Glomerular endothelial cell (primary cell): ENCODE results near the gene KCNMB2. TPM values are rescaled to one million over a fixed set of nuclear protein-coding genes. Genes with fewer than 3 reads are reported as not detected.

ENCODE experiments used
- DNase-seq: peaks from one replicate; pipeline ENCODE4 v3.0.0-alpha.2; 2011; ENCODE audit warnings: low read depth, low spot score; ENCODE audit errors: extremely low read depth
- total RNA-seq: library from RNA; depleted of rRNA; stranded (reverse); fragments of >200 nt; gene quantifications from 2 replicates; pipeline ENCODE4 v1.2.3, GENCODE V29; 2015

Gene KCNMB2
- total RNA-seq, 1 donor from 2014 or later = 0.23 TPM

GRCh38 chr3:178685591-178685906 is 149.3 kb downstream of the KCNMB2 start:
- DNase-seq = no peak

DNA sequence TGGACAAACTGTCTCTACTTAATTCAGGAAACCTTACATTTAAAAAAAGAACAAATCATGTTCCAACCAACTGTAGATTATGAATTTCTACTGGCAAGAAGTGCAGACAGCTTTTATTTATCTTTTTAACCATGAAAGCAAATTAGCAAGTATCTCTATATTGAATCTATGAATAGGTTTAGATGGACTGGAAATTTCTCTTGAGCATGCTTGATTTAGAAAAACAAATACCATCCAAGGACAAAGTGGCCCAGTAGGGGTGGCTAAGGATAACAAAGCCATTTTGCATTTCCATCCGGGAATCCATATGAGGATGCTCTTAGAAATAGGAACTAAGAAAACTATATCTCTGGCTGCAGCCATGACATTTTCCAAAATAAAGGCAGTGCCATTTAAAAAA is 150.6 kb downstream of the KCNMB2 start:
- DNase-seq = no peak

- no peak for DNase-seq
Observed at GRCh38 chr3:178690571-178690970, 154.3 kb downstream of the KCNMB2 start.

- no peak for DNase-seq
Observed at GRCh38 chr3:178699364-178699763, 163.1 kb downstream of the KCNMB2 start.

DNA sequence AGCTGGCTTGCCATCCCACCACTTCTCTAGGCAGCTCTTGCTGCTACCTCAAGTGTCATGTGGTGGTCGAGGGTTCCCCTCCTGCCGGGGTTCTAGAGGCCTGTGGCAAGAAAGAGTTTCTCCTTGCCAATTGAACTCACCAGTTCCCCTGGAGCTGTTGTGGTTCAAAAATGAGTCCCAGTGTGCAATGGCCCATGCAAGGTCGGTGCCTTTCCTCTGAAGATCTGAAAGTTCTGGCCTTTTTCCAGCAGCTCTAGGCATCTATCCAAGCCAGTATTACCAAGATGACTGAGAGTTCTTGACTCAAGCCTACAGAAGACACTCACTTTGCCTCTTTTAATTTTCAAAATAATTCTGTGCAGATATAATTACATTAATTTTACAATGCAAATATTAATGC is 163.6 kb downstream of the KCNMB2 start:
- no peak for DNase-seq

- no peak for DNase-seq
Observed at GRCh38 chr3:178703268-178703975, 167.2 kb downstream of the KCNMB2 start.

DNA sequence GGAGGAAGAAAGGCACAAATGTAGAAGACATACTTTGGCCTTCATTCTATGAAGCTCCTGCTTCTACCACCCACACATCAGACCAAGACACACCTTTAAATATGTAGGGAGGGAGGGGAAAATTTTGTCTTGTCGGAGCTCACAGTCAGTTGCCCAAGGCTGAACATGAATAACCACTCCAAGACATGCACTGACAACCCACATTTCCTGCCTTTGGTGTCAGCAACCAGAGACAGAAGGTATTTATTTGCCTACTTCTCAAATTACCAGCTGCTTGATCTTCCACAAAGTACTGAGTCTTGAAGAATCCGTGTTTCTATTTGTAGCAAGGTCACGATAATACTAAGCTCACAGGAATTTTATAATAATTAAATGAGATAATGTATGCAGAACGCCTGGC is 169.7 kb downstream of the KCNMB2 start:
- DNase-seq = no peak

DNA sequence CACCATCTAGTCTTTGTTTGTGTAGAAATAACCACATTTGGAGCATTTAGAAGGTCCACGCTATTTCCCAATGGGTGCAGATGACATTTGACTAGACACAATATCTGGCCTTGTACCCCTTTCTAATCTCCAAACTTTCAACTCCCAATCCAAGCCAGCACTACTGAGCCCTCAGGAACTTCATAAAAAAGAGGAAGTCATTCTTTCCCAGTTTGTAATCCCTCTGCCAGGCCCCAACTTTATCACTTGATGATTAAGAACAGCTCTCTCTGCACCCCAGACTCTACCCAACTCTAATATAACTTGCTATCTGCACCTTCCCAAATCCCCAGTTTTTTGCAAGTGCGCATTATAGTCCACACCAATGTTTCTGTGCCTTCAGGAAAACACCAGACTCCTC is 170.2 kb downstream of the KCNMB2 start:
- no peak for DNase-seq

DNA sequence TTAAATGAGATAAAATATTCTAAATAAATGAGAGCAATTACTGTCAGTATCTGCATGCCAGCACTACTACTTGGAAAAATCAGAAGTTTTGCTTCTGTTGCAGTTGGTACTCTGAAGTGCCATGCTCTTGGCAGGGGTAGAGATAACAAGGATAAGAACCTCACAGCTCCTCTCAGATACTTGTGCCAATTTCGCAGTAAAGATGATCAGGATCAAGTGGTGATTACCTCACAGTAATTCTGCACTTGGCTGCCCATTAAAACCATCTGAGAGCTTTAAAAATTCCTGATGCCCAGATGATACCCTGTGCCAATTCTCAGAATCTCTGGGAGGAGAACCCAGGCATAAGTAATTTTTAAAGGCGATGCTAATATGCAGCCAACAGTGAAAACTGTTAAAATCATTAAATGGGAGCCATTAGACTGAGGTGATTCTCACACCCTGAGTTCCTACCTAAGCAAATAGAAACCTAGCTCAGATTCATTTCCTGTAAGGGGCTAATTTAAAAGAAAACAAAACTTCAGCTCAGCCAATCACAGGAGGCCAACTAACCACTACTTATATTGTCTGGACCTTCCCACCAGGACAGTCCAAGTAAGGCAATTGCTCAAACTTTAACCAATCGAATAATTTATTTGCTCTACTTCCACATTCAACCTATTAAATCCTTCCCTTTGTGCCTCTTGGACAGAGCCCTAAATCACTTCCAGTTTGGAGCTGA is 171.2 kb downstream of the KCNMB2 start:
- no peak for DNase-seq

GRCh38 chr3:178709051-178709450 is 172.8 kb downstream of the KCNMB2 start:
- no peak for DNase-seq

- DNase-seq = no peak
Observed at GRCh38 chr3:178711753-178712152, 175.5 kb downstream of the KCNMB2 start.

- no peak for DNase-seq
Observed at GRCh38 chr3:178712247-178712646, 176.0 kb downstream of the KCNMB2 start.

DNA sequence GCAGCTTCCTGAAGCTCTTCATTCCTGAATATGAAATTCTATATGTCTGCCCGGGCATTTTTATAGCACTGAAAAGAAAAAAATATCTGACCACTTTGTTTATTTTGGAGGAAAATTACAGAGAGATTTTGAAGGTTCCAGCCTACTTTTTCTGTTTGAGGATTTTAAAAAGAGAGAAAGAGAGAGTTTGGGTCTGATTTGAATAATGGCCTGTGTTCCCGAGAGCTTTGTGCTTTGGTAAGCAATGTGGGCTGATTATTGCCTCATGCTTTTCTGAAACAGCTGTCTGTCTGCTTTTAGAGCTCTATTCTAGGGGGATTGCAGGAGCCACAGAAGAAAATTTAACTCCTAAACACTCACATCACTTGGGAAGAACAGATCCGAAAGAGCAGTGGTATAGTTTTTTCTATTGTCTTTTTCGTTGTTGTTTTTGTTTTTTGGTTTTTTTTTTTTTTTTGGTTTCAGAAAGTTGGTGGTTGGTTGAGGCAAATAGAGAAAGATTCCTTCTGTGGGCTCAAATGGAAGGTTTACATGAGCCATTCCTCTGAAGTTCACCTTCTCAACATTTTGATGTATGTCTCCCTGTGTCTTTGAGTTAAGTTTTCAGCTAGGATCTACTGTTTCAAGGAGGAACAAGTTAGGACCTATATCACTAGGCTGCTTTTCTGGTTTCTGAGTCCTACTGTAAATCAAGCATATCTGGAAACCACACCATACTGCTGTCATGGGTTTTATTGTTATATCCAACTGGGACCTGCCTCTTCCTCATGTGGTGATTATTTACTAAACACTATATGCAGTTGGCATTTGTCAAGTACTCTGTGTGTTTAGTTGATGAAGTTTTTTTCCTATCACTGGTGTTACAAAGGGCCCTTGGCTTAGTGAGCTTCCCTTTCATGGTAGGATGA is 178.9 kb downstream of the KCNMB2 start:
- no peak for DNase-seq

DNA sequence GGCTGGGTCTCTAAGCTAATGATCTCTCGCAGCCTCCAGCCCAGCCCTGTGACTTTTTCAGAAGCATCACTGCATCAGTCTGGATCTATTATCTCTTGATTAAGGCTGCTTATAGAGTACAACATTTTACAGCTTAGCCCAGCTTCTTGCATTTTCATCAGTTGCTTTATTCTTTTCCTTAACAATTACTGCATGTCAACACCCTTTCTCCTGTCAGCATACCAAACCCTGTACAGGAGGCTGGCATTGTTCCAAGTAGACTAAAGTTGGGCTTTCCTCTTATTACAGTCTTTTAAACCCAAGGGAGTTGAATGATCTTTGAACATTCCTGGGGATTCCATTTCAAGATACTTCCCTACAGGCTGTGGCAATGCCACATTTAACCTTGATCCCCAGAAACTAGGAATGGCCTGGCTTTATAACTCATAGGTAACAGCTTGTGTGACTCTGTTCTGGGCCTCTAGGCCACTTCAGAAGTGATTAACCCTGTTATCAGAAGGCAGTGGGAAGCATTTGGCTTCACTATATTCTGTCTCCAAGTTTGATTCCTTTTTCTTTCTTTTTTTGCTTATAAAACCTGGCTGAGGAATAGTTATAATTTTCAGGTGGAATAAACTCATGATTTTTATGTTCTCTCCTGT is 182.9 kb downstream of the KCNMB2 start:
- no peak for DNase-seq

DNA sequence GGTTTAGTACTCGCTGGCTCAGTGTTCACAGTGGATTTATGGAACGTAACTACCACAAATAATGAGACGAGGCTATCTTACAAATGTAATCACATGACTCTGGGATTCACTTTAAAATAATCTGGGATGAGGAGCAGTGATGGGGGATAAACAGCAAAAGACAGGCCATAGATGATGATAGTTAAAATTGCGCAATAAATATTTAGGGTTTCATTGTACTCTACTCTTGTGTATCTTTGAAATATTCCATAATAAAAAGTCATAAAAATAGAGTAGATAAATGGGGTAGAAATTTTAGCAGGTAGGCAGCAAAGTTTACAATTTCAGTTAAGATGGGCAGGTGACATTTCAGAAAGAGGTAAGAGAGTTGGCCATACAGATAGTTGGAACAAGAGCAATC is 196.6 kb downstream of the KCNMB2 start:
- no peak for DNase-seq

- no peak for DNase-seq
Observed at GRCh38 chr3:178735032-178735674, 198.9 kb downstream of the KCNMB2 start.

- no peak for DNase-seq
Observed at GRCh38 chr3:178736300-178736699, 200.1 kb downstream of the KCNMB2 start.

DNA sequence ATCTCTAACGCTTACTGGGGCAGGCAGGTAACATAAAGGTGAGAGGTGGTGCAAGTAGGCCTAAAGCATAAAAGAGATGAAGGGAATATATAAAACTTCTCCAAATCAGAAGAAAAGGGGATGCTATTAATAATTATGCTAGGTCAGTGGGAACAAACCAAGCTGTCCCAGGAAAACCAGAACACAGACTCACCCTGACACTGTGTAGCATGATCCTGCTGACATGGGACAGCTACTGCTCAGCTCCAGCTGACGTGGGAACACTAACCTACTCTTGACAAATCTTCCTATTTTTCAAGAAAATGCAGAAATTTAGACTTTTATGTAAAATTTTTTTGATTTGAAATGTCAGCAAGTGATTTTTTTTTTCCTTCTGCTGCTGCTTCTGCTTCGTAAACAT is 203.5 kb downstream of the KCNMB2 start:
- DNase-seq = no peak

DNA sequence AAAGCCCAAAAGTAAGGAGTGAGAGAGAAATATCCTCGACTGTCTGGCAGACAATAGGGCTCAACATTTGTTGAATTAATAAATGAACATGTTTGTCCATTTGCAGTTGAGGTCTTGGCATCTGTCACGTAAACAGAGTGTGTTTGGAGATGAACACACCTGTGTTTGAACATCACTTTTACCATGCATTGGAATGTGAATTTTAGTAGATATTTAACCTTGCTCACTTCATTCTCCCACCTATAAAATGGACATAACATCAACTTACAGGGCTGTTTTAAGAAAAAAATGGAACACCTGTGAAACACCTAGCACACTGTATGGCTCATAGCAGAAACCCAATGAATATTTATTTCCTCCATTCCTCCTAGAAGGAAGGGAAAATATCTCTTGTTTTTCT is 204.8 kb downstream of the KCNMB2 start:
- no peak for DNase-seq

DNA sequence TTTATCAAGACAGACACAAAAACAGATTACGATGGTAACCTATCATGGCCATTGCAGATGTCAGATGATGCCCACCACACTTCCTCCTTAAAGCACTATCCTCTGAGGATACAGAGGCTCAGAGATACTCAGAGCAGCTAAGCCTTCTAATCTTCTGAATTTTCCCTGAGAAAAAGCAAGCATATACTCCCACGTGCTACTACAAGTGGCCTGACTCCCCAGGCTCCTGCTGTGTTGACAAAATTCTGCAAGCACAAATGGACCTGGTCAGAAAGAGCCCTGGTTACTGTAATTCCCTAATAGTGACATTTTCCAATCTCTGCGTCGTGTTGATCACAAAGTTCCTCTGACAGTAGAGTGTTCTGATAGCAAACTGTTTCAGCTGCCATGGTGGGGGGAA is 207.1 kb downstream of the KCNMB2 start:
- DNase-seq = no peak
